Epithelial cell of prostate (primary cell): ENCODE data around the gene NR1I3.
A peak's percentile ranks its signal among the peaks of the same experiment; 100 is the strongest.

Experiments
- DNase-seq: peaks from one replicate; pipeline ENCODE4 v3.0.0-alpha.2; 2011; ENCODE audit warnings: low read depth, low spot score
- H3K27ac ChIP-seq: fragments of 450-650 bp; 2 replicates; pipeline ENCODE4 v1.5.1; 2017; ENCODE audit warnings: mild to moderate bottlenecking

NR1I3 gene

DNA sequence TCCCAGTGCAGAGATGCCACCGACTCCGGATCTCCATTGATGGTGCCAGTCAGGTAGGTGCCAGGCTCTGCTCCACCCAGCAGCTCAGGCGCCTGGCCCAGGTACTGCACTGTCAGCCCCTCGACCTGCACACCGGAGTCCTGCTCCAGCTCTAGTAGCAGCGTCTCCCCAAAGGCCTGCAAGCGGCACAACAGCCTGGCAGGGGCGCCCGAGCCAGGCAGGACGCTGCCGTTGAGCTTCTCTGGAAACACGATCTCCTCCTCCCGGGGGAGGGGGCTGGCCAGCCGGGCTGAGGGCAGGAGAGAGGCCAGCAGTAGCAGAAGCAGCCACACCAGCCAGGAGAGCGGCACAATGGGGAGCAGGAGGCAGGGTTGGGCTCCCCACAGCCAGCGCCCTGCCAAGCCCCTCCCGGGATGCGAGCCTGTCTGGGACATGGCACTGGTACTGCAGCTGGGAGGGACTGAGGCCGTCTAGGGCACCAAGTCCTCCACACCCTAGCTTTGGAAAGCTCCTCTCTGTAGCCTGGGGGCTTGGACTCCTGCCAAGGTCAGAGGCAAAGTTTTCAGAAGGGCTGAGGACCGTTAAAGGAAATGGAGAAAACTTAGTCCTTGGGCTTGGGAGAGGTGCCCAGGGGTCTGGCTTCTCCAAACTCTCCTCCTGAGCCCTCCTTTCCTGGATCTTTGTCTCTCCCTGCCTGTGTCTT lies 39.7 kb downstream of the NR1I3 start:
- no peak overlapping the region for H3K27ac ChIP-seq
- DNase-seq = no peak

DNA sequence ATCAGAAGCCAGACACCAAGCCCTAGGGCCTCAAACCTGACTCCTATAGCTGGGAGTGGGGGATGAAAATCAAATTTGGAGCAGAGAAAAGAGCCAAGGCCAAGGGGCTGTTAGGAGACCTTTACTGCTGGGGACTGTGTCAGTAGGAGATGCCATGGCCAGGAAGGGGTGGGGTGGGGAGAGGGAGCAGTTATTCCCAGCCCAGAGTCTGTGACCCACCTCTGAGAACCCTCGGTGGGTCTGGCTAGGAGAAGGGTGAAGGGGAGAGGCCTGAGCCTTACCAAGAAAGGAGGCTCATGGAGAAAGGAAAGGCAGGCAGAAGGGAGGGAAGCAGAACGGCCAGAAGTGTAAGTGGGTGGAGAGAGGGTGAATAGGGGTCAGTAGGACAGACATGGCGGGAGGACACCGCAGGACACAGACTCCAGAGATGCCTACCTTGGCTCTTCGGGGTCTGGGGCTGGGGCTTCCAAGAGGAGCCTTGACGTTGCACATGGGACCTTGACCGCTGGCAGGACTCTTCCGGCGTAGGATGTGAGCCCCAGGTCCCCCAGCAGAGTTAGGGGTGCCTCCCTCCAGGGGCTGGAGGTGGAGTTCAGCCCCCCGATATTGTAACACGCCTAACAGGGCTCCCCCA lies 40.3 kb downstream of the NR1I3 start:
- H3K27ac ChIP-seq = no peak overlapping the region

DNA sequence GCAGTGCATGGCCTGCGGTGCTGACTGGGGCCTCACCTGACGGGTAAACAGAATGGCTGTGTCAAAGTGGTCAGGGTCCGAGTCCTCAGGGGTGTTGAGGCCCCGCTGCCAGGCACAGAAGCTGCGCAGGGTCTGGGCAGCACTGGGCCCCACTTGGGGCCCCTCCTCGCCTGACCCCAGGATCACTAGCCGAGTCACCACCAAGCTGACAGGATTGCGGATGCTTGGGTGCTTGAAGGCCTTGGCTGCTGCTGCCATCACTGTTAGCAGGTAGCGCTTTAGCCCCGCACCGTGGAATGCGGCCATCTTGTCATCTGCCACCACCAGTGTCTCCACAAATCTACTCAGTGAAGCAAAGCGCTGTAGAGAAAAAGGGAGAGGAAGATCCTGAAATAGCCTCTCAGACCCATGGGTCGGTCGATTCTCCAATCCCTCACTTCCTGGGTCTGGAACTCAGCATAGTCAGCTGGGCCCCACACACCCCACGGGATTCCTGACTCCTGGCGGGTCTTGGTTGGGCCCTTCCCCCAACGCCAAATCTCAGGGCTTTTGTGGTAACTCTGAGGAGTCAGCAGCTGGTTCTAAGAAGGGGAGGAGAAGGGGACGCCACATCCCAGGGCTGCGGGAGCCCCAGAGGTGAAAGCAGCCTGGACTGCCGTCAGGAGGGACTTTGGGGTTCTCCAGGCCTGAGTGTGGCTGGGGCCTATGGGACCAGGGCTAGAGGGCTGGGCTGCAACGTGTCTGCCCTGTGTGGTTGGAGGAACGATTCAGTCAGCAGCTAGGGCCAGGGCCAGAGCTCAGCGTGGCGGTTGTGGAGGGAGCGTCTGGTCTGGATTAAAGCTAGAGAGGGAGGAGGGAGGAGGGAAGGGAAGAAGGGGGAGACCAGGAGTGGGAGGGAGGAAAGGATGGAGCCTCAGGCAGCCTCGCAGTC lies 41.2 kb downstream of the NR1I3 start:
- DNase-seq = no peak
- no peak overlapping the region for H3K27ac ChIP-seq

More for the DNA sequence above, 40.3 kb downstream of the NR1I3 start:
- no peak for DNase-seq

DNA sequence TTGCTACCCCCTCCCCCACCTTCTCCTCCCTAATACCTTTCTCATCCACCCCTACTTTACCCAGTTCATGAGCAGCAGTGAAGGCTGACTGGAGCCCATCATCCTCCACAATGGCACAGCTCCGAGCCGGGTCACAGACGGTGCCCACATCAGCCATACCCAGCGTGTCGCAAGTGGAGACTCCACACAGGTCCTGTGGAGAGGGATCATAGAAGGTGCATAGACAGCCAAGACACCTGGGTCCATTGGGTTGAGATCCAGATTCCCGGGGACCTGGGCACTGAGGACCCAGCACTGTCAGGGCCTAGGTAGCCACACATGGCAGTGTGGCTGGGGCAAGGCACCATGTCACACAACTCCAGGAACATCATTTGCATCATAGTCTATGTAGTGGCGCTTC lies 41.9 kb downstream of the NR1I3 start:
- no peak for DNase-seq
- no peak overlapping the region for H3K27ac ChIP-seq

DNA sequence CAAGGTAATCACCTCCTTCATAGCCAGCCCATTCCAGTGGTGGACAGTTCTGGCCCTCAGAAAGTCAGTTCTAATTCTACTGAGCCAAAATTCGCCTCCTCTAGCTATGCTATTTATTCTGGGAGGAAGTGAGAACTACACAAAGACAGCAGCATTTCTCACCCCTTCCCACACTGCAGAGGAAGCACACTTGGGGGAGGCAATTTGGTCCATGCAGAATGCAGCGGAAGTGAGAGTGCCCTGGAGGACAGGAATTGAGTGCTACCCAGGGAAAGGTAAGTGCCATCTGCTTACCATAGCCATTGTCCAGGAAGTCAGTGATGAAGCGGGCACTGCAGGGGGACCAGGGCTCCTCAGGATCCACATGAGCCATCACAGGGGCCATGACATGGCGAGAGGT lies 42.8 kb downstream of the NR1I3 start:
- no peak overlapping the region for H3K27ac ChIP-seq
- no peak for DNase-seq

DNA sequence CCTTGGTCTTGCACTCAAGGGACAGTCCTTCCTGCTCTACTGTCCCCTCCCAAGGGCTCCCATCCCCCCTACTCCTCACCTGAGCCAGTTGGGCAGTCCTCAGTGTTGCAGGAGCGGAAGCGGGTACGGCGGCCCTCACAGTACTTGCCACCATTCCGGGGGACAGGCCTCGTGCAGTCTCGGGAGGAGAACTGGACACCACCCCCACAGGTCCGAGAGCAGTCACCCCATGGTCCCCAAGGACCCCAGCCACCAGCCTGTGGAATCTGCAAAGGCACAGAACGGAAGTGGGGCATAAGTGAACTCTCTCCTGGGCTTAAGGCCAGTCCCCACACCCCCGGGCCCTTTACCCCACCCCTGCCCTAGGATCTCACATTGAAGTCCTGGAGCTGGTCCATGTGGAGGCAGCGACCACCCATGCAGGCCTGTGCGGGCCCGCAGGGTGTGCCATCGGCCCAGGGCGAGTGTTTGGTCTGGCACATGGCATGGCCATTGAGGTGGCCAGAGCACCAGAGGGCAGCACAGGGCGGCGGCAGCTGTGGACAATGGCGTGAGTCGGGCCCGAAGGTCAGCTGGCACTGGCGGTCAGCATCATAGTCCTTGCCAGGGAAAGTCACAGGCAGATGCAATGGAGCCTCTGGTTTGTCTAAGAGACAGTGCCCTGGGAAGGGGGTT lies 44.3 kb downstream of the NR1I3 start:
- H3K27ac ChIP-seq = no peak overlapping the region
- no peak for DNase-seq

DNA sequence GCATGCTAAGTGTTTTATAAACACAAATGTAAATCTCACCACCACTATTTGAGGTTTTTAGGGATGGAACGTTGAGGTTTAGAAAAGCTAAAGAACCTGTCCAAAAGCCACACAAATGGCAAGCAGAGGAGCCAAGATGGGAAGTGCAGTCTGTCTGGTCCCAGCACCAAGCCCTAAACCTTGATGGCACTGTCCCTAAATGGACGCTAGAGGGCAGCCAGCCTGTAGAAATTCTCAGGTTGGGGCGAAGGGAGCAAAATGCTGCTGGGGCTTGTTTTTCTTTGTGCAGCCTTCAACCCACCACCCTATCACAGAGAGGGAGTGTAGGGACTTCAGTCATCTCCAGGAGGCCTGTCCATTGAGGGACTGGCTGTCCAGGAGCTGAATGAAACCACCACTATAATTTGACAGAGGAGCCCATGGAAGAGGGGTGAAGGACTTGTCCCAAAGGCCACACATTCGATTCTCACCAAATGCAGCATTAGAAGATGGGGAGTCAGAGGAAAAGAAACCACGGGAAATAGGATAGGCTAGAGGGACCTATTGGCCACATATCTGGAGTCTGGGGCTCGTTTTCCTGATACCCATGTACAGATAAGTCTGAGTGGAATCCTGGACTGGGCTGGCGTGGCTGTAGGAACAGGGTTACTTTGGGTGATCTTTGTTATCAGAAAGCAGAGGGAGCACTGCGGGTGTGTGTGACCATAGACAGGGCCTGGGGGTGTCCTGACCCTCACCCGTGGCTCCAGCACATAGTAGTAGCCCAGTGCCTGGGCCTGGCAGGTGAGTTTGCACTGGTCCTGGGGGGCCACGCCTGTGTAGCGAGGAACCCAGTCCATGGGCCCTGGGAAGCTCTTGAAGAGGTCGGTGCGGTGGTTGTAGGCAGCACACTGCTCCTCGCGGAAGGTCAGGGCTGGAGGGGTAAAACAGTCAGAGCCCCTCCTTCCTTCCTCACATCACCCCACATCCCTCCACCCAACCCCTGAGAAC lies 45.2 kb downstream of the NR1I3 start:
- DNase-seq = no peak
- no peak overlapping the region for H3K27ac ChIP-seq

DNA sequence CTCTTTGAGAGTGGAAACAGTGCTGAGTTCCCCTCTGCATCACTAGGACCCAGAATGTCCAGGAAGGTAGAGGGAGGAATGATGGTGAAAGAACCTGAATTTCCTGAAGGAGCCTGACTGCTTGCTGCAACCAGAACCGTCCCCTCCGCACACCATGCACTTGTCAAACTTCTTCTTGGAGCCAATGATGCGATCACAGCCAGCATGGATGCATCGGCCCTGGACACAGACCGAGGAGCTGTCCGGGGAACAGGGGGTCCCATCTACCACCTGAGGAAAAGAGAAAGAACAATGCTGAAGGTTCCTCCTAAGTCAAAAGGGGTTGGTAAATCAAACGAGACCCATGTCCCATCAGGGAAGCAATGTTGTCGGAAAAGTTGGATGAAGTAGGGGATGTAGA lies 46.0 kb downstream of the NR1I3 start:
- H3K27ac ChIP-seq = no peak overlapping the region
- no peak for DNase-seq

DNA sequence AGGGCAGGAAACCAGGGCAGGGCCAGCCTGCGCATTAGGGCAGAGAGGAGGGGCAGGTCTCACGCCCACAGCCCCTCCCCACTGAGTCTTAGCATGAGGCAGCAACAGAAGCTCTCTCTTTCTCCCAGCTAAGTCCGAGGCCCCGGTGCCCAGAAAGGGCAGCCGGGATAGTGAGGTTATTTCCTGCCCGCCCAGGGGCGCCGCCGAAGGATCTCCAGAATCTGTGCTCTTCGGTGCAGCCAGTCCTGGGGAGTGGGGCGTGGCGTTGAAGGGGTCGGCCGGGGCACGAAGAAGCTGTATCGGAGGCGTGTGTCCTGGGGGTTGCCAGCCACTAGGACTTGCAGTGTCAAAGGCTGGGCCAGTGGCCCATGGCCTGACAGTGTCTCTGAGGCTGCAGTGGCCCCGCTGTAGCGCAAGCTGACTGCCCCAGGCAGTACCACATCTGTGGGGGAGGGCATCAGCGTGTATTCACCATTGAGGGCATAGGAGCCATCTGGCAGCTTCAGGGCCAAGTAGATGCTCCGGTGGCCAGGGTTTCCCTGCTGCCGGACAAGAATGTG lies 47.0 kb downstream of the NR1I3 start:
- no peak for DNase-seq
- H3K27ac ChIP-seq = no peak overlapping the region

DNA sequence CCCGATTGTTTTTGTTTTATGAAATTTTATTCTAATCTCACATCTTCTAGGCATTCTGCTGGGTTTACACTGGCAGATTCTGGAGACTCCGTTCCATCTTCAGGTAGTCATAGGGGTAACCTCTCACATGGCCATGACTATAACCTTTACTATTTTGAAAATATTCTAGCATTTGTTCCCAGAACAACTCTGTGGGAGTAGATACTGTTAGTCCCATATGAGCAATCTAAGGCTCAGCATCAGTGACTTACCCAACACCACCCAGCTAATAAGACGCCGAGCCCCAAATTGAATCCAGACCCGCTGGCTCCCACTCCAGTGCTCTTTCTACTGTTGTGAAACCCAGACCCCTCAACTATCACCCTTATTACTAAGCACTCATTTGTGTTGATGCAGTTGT lies 49.0 kb downstream of the NR1I3 start:
- H3K27ac ChIP-seq = no peak overlapping the region
- DNase-seq = no peak

DNA sequence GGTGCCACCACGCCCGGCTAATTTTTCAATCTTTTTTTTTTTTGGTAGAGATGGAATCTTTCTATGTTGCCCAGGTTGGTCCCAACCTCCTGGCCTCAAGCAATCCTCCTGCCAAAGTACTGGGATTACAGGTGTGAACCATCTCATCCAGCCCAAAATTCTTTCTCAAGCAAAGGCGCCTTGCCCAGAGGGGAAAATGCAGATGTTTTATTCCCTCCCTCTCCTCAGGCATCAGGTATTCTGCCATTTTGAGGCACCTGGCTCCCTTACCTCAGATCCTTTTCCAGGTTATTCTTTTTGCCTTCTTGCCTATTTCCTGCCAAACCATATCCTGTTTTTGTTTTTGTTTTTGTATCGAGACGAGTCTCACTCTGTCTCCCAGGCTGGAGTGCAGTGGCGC lies 49.6 kb downstream of the NR1I3 start:
- no peak overlapping the region for H3K27ac ChIP-seq
- DNase-seq = no peak

DNA sequence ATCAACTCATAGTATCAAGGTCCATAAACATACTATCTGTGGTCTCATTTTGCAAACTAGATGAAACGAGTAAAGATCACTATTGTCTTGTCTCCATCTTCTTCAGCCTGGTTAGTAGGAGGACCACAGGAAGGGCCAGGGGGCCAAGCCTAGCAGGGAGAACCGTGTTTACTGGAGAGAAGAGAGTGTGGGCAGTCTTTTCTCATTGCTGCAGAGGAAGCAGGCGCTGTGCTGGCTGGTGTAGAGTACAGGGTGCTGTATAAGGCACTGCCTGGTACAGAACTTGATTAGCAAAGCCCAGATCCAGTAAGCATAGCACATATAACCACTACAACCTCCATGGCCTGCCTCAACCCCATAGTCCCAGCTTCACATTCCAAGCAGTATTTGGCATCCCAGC lies 50.7 kb downstream of the NR1I3 start:
- no peak for DNase-seq
- H3K27ac ChIP-seq = no peak overlapping the region

DNA sequence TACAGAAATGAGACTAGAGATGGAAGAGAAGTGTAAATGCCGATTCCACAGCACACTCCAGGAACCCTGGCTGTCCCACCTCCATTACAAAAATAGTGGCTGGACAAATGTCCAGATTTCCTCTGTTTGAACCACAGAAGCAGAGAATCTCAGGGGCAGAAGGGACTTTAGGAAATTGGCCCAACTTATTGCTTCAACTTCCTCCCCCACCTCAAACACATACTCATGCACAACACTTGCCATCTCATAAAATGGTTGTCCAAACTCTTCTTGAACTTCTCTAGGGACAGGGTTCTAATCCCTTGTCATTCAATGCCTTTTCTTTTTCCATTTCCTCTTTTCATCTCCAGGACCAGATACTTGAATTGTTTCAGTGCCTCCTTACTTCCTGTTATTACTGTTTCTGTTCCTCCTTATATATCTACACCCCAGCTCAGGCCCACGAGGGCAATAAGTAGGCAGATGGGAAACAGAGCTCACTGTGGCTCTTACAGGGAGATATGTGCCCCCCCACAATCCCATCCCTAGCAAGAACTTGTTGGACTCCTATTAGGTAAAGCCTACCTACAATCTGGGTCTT lies 52.2 kb downstream of the NR1I3 start:
- DNase-seq = no peak
- H3K27ac ChIP-seq = no peak overlapping the region

DNA sequence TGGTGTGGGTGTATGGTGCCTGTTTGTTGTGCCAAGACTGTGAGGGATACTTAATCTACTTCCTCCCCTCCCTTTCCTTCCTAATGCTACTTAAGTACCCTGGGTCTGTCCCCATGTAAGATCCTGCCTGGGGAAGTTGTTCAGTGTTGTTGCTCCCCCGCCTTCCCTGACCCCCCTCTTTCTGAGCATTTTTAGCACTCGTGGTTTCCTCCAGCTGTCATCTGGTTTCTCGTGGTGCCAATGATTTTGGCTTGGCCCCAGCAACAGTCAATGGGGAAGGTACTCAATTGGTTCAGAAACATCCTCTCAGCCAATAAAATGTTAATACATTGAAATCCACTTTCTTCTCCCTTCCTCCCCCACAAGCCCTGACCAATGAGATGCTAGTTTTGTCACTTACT lies 52.7 kb downstream of the NR1I3 start:
- DNase-seq = no peak
- no peak overlapping the region for H3K27ac ChIP-seq

DNA sequence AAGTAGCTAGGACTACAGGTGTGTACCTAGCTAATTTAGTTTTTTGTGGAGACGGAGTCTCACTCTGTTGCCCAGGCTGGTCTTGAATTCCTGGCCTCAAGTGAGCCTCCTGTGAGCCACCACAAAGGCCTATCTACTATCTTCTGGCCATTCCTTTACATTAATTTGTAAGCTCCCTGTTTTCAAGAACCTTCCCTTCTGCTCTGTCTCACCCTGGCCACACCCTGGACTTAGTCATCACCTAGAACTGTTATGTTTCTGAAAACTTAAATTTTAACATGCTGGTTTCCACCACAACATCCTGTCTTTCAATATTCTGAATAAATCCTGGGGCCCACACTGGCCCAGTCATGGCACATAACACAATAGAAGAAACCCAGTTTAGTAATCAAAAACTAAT lies 55.8 kb downstream of the NR1I3 start:
- DNase-seq = no peak
- peak overlapping the region; percentile 53 for H3K27ac ChIP-seq

DNA sequence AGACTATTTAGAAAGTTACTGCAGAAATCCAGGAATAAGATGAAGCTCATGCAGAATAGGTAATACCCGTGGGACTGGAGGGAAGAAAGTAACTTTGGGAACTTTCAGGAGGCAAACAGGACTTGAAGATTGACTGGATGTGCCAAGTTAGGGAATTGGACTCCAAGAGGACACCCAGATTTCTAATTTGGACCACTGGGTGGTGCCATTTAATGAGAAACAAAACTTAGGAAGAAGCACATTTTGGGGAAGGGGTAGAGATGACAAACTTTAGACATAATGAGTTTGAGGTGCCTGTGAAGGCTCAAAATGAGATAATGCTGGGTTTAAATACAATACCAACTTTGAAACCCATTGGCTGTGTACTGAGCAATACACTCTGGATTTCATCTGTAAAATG lies 57.4 kb downstream of the NR1I3 start:
- DNase-seq = no peak
- no peak overlapping the region for H3K27ac ChIP-seq

DNA sequence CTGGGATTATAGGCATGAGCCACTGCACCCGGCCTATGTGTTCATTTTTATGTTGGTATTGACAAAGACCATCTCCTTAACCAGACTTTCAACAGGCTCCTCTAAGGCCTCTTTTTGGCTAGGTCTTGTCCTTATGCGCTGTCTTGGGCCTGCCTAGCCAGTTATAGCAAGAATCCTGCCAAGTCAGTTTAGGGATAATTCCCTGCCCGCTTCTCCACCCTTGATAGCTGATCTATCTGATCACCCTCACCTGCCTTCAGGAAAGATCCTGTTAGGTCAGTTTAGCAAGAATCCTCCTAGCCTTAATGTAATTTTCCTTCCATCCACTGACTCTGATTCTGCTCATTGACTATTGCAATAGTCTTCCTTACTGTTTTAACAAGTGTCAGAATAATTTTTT lies 58.3 kb downstream of the NR1I3 start:
- no peak overlapping the region for H3K27ac ChIP-seq
- no peak for DNase-seq
